Mononuclear cell (primary cell): Measurements from ENCODE around the gene PINK1. TPM values are rescaled to one million over a fixed set of nuclear protein-coding genes. Genes with fewer than 3 reads are reported as not detected.

Experiments used
- H3K27me3 ChIP-seq: 2 replicates; pipeline ENCODE4 v1.6.0; 2011; ENCODE audit warnings: low read length, control low read depth; ENCODE audit not compliant: insufficient read depth
- H3K4me1 ChIP-seq: 2 replicates; pipeline ENCODE4 v1.5.1; 2011; ENCODE audit warnings: mild to moderate bottlenecking, low read length, control low read depth; ENCODE audit not compliant: insufficient read depth
- H3K4me3 ChIP-seq: 2 replicates; pipeline ENCODE4 v1.5.1; 2011; ENCODE audit warnings: mild to moderate bottlenecking, low read length, moderate library complexity
- H3K9me3 ChIP-seq: 2 replicates; pipeline ENCODE4 v1.5.1; 2011; ENCODE audit warnings: low read depth, mild to moderate bottlenecking, control low read depth, low read length
- total RNA-seq: library from RNA; depleted of rRNA; stranded (reverse); fragments of >200 nt; gene quantifications from one replicate; pipeline ENCODE4 v1.2.3, GENCODE V29; 2012

The PINK1 gene
- total RNA-seq, 1 donor, result 10.0 TPM

DNA sequence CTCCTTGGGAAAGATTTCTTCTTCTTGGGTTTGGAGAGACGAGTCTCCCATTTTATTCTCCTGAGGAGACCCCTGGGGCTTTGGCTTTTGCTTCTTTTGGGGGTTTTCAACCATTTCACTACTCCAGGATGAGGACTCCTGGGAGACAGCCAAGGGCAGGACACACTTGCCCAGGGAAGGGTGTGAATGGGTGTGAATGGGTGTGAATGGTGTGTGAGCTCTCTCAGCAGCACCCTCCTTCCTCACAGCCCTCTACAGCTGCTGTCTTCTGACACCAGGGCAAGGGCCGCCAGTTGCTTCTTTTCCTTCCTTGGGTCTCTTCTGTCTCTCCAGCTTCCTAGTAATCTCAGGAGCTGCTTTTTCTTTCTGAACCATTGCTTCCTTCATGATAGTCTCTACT is 60.4 kb downstream of the PINK1 start:
- peaks cover 8% of the 10 kb centered on the region for H3K4me1 ChIP-seq

GRCh38 chr1:20695515-20695914 is 62.3 kb downstream of the PINK1 start:
- H3K4me1 ChIP-seq, result peaks cover 8% of the 10 kb centered on the region
- H3K4me3 ChIP-seq, result no peak overlapping the region
- no peaks in the 10 kb centered on the region for H3K9me3 ChIP-seq
- no peaks in the 10 kb centered on the region for H3K27me3 ChIP-seq

More for the DNA sequence above, 60.4 kb downstream of the PINK1 start:
- no peaks in the 10 kb centered on the region for H3K27me3 ChIP-seq
- no peaks in the 10 kb centered on the region for H3K9me3 ChIP-seq
- no peak overlapping the region for H3K4me3 ChIP-seq

- no peaks in the 10 kb centered on the region for H3K27me3 ChIP-seq
- H3K4me1 ChIP-seq, result peaks cover 8% of the 10 kb centered on the region
- H3K9me3 ChIP-seq, result no peaks in the 10 kb centered on the region
- peak overlapping the region; percentile 52 for H3K4me3 ChIP-seq
These were observed 63.4 kb downstream of the PINK1 start for GRCh38 chr1:20696397-20697333.

GRCh38 chr1:20697563-20697962 is 64.3 kb downstream of the PINK1 start:
- H3K9me3 ChIP-seq, result no peaks in the 10 kb centered on the region
- no peak overlapping the region for H3K4me3 ChIP-seq
- H3K27me3 ChIP-seq, result no peaks in the 10 kb centered on the region
- peaks cover 8% of the 10 kb centered on the region for H3K4me1 ChIP-seq

- no peaks in the 10 kb centered on the region for H3K27me3 ChIP-seq
- peaks cover 8% of the 10 kb centered on the region for H3K4me1 ChIP-seq
- H3K4me3 ChIP-seq, result no peak overlapping the region
- H3K9me3 ChIP-seq, result no peaks in the 10 kb centered on the region
These were observed 65.1 kb downstream of the PINK1 start for GRCh38 chr1:20698195-20698910.

DNA sequence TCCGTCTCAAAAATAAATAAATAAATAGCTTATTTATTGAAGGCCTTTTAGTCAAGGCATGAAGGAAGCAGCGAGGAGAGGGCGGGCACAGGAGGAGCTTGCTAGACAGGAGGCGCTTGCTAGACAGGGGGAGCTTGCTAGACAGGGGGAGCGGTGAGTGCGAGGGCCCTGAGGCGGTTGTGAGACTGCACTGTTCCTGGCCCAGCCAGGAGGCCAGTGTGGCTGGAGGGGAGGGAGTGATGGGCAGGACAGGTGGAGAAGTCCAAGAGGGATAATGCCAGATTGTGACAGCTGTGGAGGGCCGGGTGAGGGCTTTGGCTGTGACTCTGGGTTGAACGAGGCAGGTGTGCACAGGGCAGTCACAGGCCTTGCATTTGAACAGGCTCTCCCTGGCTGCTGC is 66.3 kb downstream of the PINK1 start:
- H3K4me3 ChIP-seq, result no peak overlapping the region
- H3K9me3 ChIP-seq, result no peaks in the 10 kb centered on the region
- no peaks in the 10 kb centered on the region for H3K27me3 ChIP-seq
- peaks cover 8% of the 10 kb centered on the region for H3K4me1 ChIP-seq

DNA sequence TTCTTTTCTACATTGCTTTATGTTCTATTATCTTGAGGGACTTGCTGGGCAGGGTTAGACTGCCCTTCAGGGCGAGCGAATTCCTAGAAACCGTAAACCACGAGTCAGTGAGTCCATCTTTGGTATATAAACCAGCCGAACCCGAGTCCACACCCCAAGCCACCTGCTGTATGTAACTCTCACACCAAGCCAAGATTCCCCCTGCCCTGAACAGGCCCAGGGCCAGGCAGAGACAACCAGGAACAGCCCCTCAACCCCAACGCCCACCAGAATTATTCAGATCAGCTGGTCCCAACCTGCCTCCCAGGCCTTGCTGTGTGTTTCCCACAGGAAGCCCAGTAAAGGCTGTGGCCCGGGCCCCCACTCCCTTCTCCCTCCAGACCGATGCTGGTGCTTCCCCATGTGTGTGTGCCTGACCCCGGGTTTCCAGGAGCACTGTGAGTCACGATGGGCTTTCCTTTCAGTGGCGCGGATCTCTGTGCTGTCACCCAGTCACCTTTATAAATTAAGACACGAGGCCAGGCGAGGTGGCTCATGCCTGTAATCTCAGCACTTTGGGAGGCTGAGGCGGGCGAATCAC is 67.5 kb downstream of the PINK1 start:
- no peaks in the 10 kb centered on the region for H3K27me3 ChIP-seq
- no peaks in the 10 kb centered on the region for H3K9me3 ChIP-seq
- H3K4me1 ChIP-seq, result peaks cover 8% of the 10 kb centered on the region
- H3K4me3 ChIP-seq, result no peak overlapping the region

Other genes starting within 250 kb of the PINK1 start
- gene CAMK2N1, start 147.2 kb upstream of the PINK1 start, total RNA-seq, result 0.73 TPM
- gene MUL1, start 125.3 kb upstream of the PINK1 start, total RNA-seq, result 29.0 TPM
- not detected for gene FAM43B, start 80.9 kb upstream of the PINK1 start, total RNA-seq
- gene CDA, start 44.4 kb upstream of the PINK1 start, total RNA-seq, result 7.5 TPM
- gene DDOST, start 27.9 kb downstream of the PINK1 start, total RNA-seq, result 120 TPM
- under 0.01 TPM for gene KIF17, start 84.5 kb downstream of the PINK1 start, total RNA-seq
- gene SH2D5, start 99.2 kb downstream of the PINK1 start, total RNA-seq, result not detected
- 279 TPM for gene HP1BP3, start 153.8 kb downstream of the PINK1 start, total RNA-seq